ENCODE measurements around the gene PLCD3.

- TF ChIP-seq CTCF (conservative IDR thresholded peaks at IDR 0.05 in 1 of 2, IDR thresholded peaks at IDR 0.05 in 1 of 2; ENCODE audit: low read depth in 1 of 2, low read length in 2 of 2) = no peak
- no peak for TF ChIP-seq EZH2 (IDR thresholded peaks at IDR 0.05; ENCODE audit: low read length, missing control alignments)
Observed at GRCh38 chr17:45135978-45136791, 3.9 kb upstream of the PLCD3 start.
